OCI-LY3 (cell line): ENCODE results near the gene PTPRN2.

Experiments
- CTCF ChIP-seq: fragments of 200-600, 300-600 bp; sonication (generic); IDR thresholded peaks from 2 replicates; pipeline ENCODE4 v1.5.1; 2014; ENCODE audit warnings: antibody characterized with exemption, low read length, low read depth
- EZH2phosphoT487 ChIP-seq: fragments of 200-600 bp; shearing (Covaris generic); IDR thresholded peaks from 2 replicates; pipeline ENCODE4 v1.6.1; 2018; ENCODE audit warnings: antibody characterized with exemption, mixed run types, low read depth

GRCh38 chr7:158473221-158473620 is 114.4 kb downstream of the PTPRN2 start:
- no peak for TF ChIP-seq CTCF
- no peak for TF ChIP-seq EZH2phosphoT487
